ENCODE results near the gene RABEPK.

DNA sequence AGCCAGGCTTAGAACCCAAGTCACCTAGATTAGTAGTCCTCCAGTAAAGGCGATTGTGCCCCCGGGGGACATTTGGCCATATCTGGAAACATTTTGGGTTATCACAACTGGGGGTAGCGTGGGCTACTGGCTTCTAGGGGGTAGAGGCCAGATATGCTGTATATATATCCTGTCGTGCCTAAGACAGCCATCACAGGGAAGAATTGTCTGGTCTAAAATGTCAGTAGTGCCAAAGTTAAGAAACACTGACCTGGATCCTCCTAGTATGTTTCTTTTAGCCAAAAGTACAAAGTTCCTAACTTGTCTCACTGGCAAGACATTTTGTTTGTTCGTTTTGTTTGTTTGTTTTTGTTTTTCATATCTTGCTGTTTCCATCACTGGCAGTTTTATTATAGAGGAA, 13.8 kb downstream of the RABEPK start:
- TF ChIP-seq GATA3 (IDR thresholded peaks at IDR 0.05; ENCODE audit: low read depth, low read length) (no peak), GATA2 (IDR thresholded peaks at IDR 0.05; ENCODE audit: low read depth, low read length) (no peak)
